SH-SY5Y (cell line): Measurements from ENCODE around the gene DIP2C.

Experiments
- GATA2 ChIP-seq: IDR thresholded peaks from 2 replicates; pipeline ENCODE4 v1.6.1; 2011; ENCODE audit warnings: mild to moderate bottlenecking, low read depth, low read length
- GATA3 ChIP-seq: IDR thresholded peaks from 2 replicates; pipeline ENCODE4 v1.6.1; 2011; ENCODE audit warnings: low read depth, mild to moderate bottlenecking, low read length, moderate library complexity

DIP2C gene

GRCh38 chr10:224571-224970, 464.9 kb downstream of the DIP2C start:
- TF ChIP-seq GATA2: no peak
- TF ChIP-seq GATA3: no peak
